ENCODE results near the gene PER1. TPM values are rescaled to one million over a fixed set of nuclear protein-coding genes. Genes with fewer than 3 reads are reported as not detected.
A peak's percentile ranks its signal among the peaks of the same experiment; 100 is the strongest.

Gene PER1
- total and polyA plus RNA-seq, 2 of the 4 experiments (the other 2 are of a cell fraction), result 3.4 to 10.5 TPM

DNA sequence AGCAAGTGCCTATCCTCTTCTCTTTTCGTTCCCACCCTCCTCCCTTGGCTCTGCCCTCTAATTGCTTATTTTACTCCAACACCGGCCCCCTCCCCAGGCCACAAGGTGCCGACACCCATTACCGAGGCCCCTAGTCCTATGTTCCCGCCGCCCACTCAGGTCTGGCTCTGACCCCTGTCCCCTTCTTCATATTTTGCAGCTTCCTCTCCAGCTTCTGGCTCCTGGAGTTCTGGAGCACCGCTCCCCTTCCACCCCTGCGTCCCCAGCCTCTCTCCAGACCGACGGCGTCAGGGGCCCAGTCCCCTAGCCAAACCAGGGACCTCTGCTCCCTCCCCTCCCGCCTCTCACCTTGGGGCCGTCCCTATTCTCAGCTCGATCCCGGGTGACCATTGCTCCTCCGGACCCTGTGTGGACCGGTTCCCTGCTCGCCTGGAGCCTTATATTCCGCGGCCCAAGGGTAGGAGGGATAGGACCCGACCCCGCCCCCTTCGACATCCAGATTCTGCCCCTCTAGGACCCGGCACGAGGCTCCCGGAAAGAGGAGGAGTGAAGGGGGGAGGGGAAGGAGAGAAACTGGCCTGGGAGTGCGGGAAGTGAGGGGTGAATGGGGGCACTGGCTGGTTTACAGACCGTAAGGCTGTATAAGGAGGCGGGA lies 28.4 kb downstream of the PER1 start, which contains the start of gene HES7:
HES7 (minus strand) TSS at position 412 of the 655 bp plus-strand sequence; CDS start at position 390, 22 bp downstream.
- peaks cover 7% of the 10 kb centered on the region; the same call in 1 of the 2 replicates for H3K9me1 ChIP-seq (ENCODE audit: insufficient read depth, low read length)
- no peak within 1 kb of the TSS for H3K4ac ChIP-seq (ENCODE audit: low read depth, low read length)
- peak within 1 kb of the TSS; percentile 30; the same call in 1 of the 2 replicates for H2AK5ac ChIP-seq (ENCODE audit: low read depth, low read length)
- H3K4me3 ChIP-seq (ENCODE audit: insufficient read depth, low read depth, low read length), result peak within 1 kb of the TSS; percentile 73
- H4K20me1 ChIP-seq (ENCODE audit: insufficient read depth, low read length), result peaks cover 23% of the 10 kb centered on the region
- no peak within 1 kb of the TSS for H2BK5ac ChIP-seq (ENCODE audit: low read depth, low read length, poor library complexity, severe bottlenecking)
- H3K27ac ChIP-seq (ENCODE audit: insufficient read depth, low read length), result no peak within 1 kb of the TSS; the same call in 1 of the 2 replicates
- no peaks in the 10 kb centered on the region; a peak in 1 of 4 replicates for H3K79me1 ChIP-seq (ENCODE audit: low read depth in 1 of 2, low read length in 2 of 2)
- H4K91ac ChIP-seq (ENCODE audit: insufficient read depth, low read depth, low read length), result no peak within 1 kb of the TSS; the same call in 1 of the 2 replicates
- WGBS, 2 experiments (ENCODE audit: extremely low coverage in 2 of 2, insufficient read length in 1 of 2), result 3% methylated on average over 6 of the region's 29 CpGs; no CpG with 5 or more reads in 1 of the 2 experiments
- in situ Hi-C loops (cut with MboI; ENCODE audit: low sequenced_read_pairs) (loop anchor here (5.0 kb wide), 1 partner anchor 98 kb away; no protein-coding TSS in a partner anchor), intact Hi-C loops (cut with micrococcal nuclease) (loop anchor here (2.0 kb wide), 1 partner anchor 63 kb away; no protein-coding TSS in a partner anchor), dilution Hi-C loops (cut with HindIII; ENCODE audit: low sequenced_read_pairs, unreplicated experiment) (loop anchor here (25.0 kb wide), 1 partner anchor 113 kb away; the partner anchor contains the start of genes CTC1 and PFAS)
- H3K9ac ChIP-seq (ENCODE audit: low read depth, low read length), result peak within 1 kb of the TSS; percentile 37; the same call in 1 of the 2 replicates
- H2AFZ ChIP-seq (replicated peaks; ENCODE audit: low read length, poor library complexity), result peak within 1 kb of the TSS; percentile 88
- DNase-seq (peak; percentile 50), ATAC-seq (ENCODE audit: low read depth) (peak; percentile 0; the same call in 1 of the 2 replicates)
- no peaks in the 10 kb centered on the region for H3K27me3 ChIP-seq (ENCODE audit: control insufficient read depth, insufficient read depth, low read length)
- peak within 1 kb of the TSS; percentile 51 for H3K14ac ChIP-seq (replicated peaks; ENCODE audit: low read depth, low read length)
- 0 out of 3 replicates have a peak within 1 kb of the TSS, but pooled peaks have one; percentile 7 for H2BK15ac ChIP-seq (ENCODE audit: low read depth, low read length)
- H3K9me3 ChIP-seq (ENCODE audit: control insufficient read depth, insufficient read depth, low read length), result no peaks in the 10 kb centered on the region
- H3K56ac ChIP-seq (ENCODE audit: extremely low read depth, insufficient read depth, low read length), result no peak within 1 kb of the TSS
- H3K4me1 ChIP-seq (ENCODE audit: control insufficient read depth, insufficient read depth, low read length), result peaks cover 8% of the 10 kb centered on the region
- peak within 1 kb of the TSS; percentile 86 for H3K4me2 ChIP-seq (ENCODE audit: low read depth, low read length)
- H2BK120ac ChIP-seq (ENCODE audit: low read depth, low read length), result no peak within 1 kb of the TSS
- ChIA-PET CTCF (interaction anchor here (0.6 to 1.2 kb wide), 2 partner anchors 16 to 98 kb away, joined by 3 read pairs; no protein-coding TSS in a partner anchor), POLR2A (ENCODE audit: unreplicated experiment) (no interaction called here)
- BruUV-seq (replicated peaks), result no TSS peak
- no peak within 1 kb of the TSS for H3K18ac ChIP-seq (ENCODE audit: low read depth, low read length)
- H3K23ac ChIP-seq (ENCODE audit: low read depth, low read length), result peak within 1 kb of the TSS; percentile 70
- H4K5ac ChIP-seq (ENCODE audit: low read depth, low read length), result no peak within 1 kb of the TSS
- no peaks in the 10 kb centered on the region for H3K36me3 ChIP-seq (ENCODE audit: control insufficient read depth, insufficient read depth, low read length)
- H2BK20ac ChIP-seq (ENCODE audit: low read depth, low read length), result no peak within 1 kb of the TSS
- peak within 1 kb of the TSS; percentile 68 for H2AK9ac ChIP-seq (replicated peaks; ENCODE audit: low read depth, low read length, poor library complexity)
- no peak within 1 kb of the TSS; a peak in 2 of 4 replicates for H4K8ac ChIP-seq (ENCODE audit: low read depth in 2 of 2, low read length in 2 of 2)
- no peak; the same call in 1 of the 2 replicates for TF ChIP-seq MAZ (IDR thresholded peaks at IDR 0.05; ENCODE audit: borderline replicate concordance, low read depth, low read length)
- no peak for TF ChIP-seq NFE2L2 (IDR thresholded peaks at IDR 0.05; ENCODE audit: low read depth, low read length)
- TF ChIP-seq RCOR1 (IDR thresholded peaks at IDR 0.05; ENCODE audit: insufficient replicate concordance, low read length), result no peak
- TF ChIP-seq RAD21 (IDR thresholded peaks at IDR 0.05; ENCODE audit: low read length), result no peak
- TF ChIP-seq FOS (IDR thresholded peaks at IDR 0.05; ENCODE audit: low read depth, low read length), result no peak
- TF ChIP-seq POLR2A (IDR thresholded peaks at IDR 0.05; ENCODE audit: low read depth, low read length), result no peak
- TF ChIP-seq, protein P1, sequence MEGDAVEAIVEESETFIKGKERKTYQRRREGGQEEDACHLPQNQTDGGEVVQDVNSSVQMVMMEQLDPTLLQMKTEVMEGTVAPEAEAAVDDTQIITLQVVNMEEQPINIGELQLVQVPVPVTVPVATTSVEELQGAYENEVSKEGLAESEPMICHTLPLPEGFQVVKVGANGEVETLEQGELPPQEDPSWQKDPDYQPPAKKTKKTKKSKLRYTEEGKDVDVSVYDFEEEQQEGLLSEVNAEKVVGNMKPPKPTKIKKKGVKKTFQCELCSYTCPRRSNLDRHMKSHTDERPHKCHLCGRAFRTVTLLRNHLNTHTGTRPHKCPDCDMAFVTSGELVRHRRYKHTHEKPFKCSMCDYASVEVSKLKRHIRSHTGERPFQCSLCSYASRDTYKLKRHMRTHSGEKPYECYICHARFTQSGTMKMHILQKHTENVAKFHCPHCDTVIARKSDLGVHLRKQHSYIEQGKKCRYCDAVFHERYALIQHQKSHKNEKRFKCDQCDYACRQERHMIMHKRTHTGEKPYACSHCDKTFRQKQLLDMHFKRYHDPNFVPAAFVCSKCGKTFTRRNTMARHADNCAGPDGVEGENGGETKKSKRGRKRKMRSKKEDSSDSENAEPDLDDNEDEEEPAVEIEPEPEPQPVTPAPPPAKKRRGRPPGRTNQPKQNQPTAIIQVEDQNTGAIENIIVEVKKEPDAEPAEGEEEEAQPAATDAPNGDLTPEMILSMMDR (conservative IDR thresholded peaks at IDR 0.05; ENCODE audit: low read depth, low read length), result no peak
- TF ChIP-seq CEBPB (IDR thresholded peaks at IDR 0.05; ENCODE audit: low read depth, low read length), result no peak
- TF ChIP-seq MXI1 (IDR thresholded peaks at IDR 0.05; ENCODE audit: borderline replicate concordance, low read depth, low read length), result no peak
- TF ChIP-seq MAFK (IDR thresholded peaks at IDR 0.05; ENCODE audit: low read depth, low read length), result no peak
- TF ChIP-seq RFX5 (IDR thresholded peaks at IDR 0.05; ENCODE audit: low read depth, low read length), result no peak
- TF ChIP-seq, protein P2, sequence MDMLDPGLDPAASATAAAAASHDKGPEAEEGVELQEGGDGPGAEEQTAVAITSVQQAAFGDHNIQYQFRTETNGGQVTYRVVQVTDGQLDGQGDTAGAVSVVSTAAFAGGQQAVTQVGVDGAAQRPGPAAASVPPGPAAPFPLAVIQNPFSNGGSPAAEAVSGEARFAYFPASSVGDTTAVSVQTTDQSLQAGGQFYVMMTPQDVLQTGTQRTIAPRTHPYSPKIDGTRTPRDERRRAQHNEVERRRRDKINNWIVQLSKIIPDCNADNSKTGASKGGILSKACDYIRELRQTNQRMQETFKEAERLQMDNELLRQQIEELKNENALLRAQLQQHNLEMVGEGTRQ (IDR thresholded peaks at IDR 0.05; ENCODE audit: low read depth, low read length), result no peak
- TF ChIP-seq SMC3 (IDR thresholded peaks at IDR 0.05; ENCODE audit: low read depth, low read length), result no peak
- TF ChIP-seq CHD1 (IDR thresholded peaks at IDR 0.05; ENCODE audit: low read depth, low read length), result no peak

Data from IMR-90 (cell line).